HepG2 (cell line): Measurements from ENCODE around the gene UNKL. TPM values are rescaled to one million over a fixed set of nuclear protein-coding genes. Genes with fewer than 3 reads are reported as not detected.

Source experiments
- AGO2 ChIP-seq: fragments of 200-400 bp; formaldehyde crosslinking; optimal IDR thresholded peaks from 2 replicates; pipeline ENCODE3; 2017; ENCODE audit warnings: mild to moderate bottlenecking, low read depth, low read length, moderate library complexity
- CEBPB ChIP-seq: IDR thresholded peaks from 2 replicates; pipeline ENCODE4 v1.6.1; 2011; ENCODE audit warnings: low read depth, low read length, improper control_type of control experiment, borderline replicate concordance
- ELF3 ChIP-seq: IDR thresholded peaks from 2 replicates; pipeline ENCODE4 v1.6.1; 2016; ENCODE audit warnings: missing genetic modification reagents, missing compliant biosample characterization
- FOXA1 ChIP-seq, 2 experiments: fragments of 450-650 bp in 1 of 2; sonication (generic) in 1 of 2; formaldehyde crosslinking in 1 of 2; IDR thresholded peaks; 2 replicates each; pipeline versions ENCODE4 v1.4.0 to v1.6.1; 2016 to 2020; ENCODE audit warnings: missing genetic modification reagents in 1 of 2
- GATAD2A ChIP-seq: IDR thresholded peaks from 2 replicates; pipeline ENCODE4 v1.6.1; 2016
- IKZF5 ChIP-seq: IDR thresholded peaks from 2 replicates; pipeline ENCODE4 v1.6.1; 2018; ENCODE audit warnings: missing genetic modification reagents, mild to moderate bottlenecking, missing compliant biosample characterization
- MAFF ChIP-seq: IDR thresholded peaks from 2 replicates; pipeline ENCODE4 v1.6.1; 2011; ENCODE audit warnings: low read depth, low read length, improper control_type of control experiment
- RELA ChIP-seq: sonication (generic); formaldehyde crosslinking; IDR thresholded peaks from 2 replicates; pipeline ENCODE4 v1.4.0; 2020; ENCODE audit warnings: missing genetic modification reagents
- RXRA ChIP-seq: sonication (generic); formaldehyde crosslinking; IDR thresholded peaks from 2 replicates; pipeline ENCODE4 v1.5.1; 2020; ENCODE audit warnings: missing genetic modification reagents
- SCMH1 ChIP-seq: sonication (generic); formaldehyde crosslinking; IDR thresholded peaks from 2 replicates; pipeline ENCODE4 v1.9.0; 2021; ENCODE audit warnings: missing genetic modification reagents, mild to moderate bottlenecking, borderline replicate concordance
- SKI ChIP-seq: fragments of 450-650 bp; IDR thresholded peaks from one replicate; pipeline ENCODE4 v1.6.1; 2018; ENCODE audit warnings: mild to moderate bottlenecking; ENCODE audit not compliant: partially characterized antibody
- ZBTB25 ChIP-seq: IDR thresholded peaks from 2 replicates; pipeline ENCODE4 v1.6.1; 2018; ENCODE audit warnings: missing genetic modification reagents
- ZMYM3 ChIP-seq: sonication (generic); formaldehyde crosslinking; IDR thresholded peaks from 2 replicates; pipeline ENCODE4 v1.5.1; 2020; ENCODE audit warnings: mild to moderate bottlenecking, missing genetic modification reagents
- ZNF317 ChIP-seq: sonication (generic); formaldehyde crosslinking; IDR thresholded peaks from 2 replicates; pipeline ENCODE4 v1.5.0; 2020; ENCODE audit warnings: mild to moderate bottlenecking, missing genetic modification reagents
- ZNF318 ChIP-seq: sonication (generic); formaldehyde crosslinking; IDR thresholded peaks from 2 replicates; pipeline ENCODE4 v1.4.0; 2020; ENCODE audit warnings: mild to moderate bottlenecking, missing genetic modification reagents
- ZNF331 ChIP-seq: sonication (generic); formaldehyde crosslinking; IDR thresholded peaks from 2 replicates; pipeline ENCODE4 v1.4.0; 2020; ENCODE audit warnings: missing genetic modification reagents
- ZNF362 ChIP-seq: sonication (generic); formaldehyde crosslinking; IDR thresholded peaks from 2 replicates; pipeline ENCODE4 v1.4.0; 2020; ENCODE audit warnings: missing genetic modification reagents, mild to moderate bottlenecking, borderline replicate concordance
- ZNF737 ChIP-seq: sonication (generic); formaldehyde crosslinking; IDR thresholded peaks from 2 replicates; pipeline ENCODE4 v1.5.0; 2020; ENCODE audit warnings: missing genetic modification reagents, mild to moderate bottlenecking, borderline replicate concordance
- ZNF746 ChIP-seq: sonication (generic); formaldehyde crosslinking; IDR thresholded peaks from 2 replicates; pipeline ENCODE4 v1.8.0; 2022; ENCODE audit warnings: mild to moderate bottlenecking, missing genetic modification reagents
- ZSCAN12 ChIP-seq: sonication (generic); formaldehyde crosslinking; IDR thresholded peaks from 2 replicates; pipeline ENCODE4 v1.9.0; 2021; ENCODE audit warnings: mild to moderate bottlenecking, missing genetic modification reagents
- polyA plus RNA-seq, 8 experiments: library from polyadenylated mRNA; depleted of rRNA in 3 of 8; stranded (reverse) in 7 of 8; unstranded in 1 of 8; fragments of >200 nt; fragmentation: Illumina TruSeq in 4 of 8; extraction: Trizol in 4 of 8; gene quantifications; 2 replicates each; pipeline versions ENCODE4 v1.2.1 to v1.2.3, GENCODE V29; 2011 to 2016; ENCODE audit warnings: low read depth in 4 of 8, missing spikeins in 1 of 8, mixed read lengths in 1 of 8; ENCODE audit not compliant: insufficient read depth in 1 of 8
- total RNA-seq, 5 experiments: library from RNA; depleted of rRNA; stranded (reverse); fragments of >200 nt; fragmentation: Illumina TruSeq; extraction: Trizol; gene quantifications; 2 replicates each; pipeline ENCODE4 v1.2.3, GENCODE V29; 2016; ENCODE audit warnings: low read depth in 1 of 5

Gene UNKL
- total and polyA plus RNA-seq, 2 of the 13 experiments (the other 11 are each of a cell fraction or from before 2014, with no cell fraction given) = 10.4 to 17.6 TPM

GRCh38 chr16:1378804-1379303 lies 35.6 kb downstream of the UNKL start (continued):
- TF ChIP-seq ZNF318 (CRISPR knock-in tag) (no peak), AGO2 (peak; percentile 74), SCMH1 (CRISPR knock-in tag) (no peak), ZNF331 (CRISPR knock-in tag) (peak; percentile 50; the same call in 1 of the 2 replicates), ZMYM3 (CRISPR knock-in tag) (no peak), ZSCAN12 (no peak), CEBPB (peak; percentile 61; the same call in 1 of the 2 replicates), GATAD2A (peak; percentile 63), ZNF317 (CRISPR knock-in tag) (no peak), RELA (CRISPR knock-in tag) (peak; percentile 74; the same call in 1 of the 2 replicates), MAFF (peak; percentile 90), ZNF362 (CRISPR knock-in tag) (no peak), SKI (peak; percentile 50), IKZF5 (CRISPR knock-in tag) (peak; percentile 73; the same call in 1 of the 2 replicates), RXRA (CRISPR knock-in tag) (peak; percentile 92), ZNF746 (CRISPR knock-in tag) (no peak), FOXA1 (IDR thresholded peaks at IDR 0.05) (no peak), FOXA1 (CRISPR knock-in tag; IDR thresholded peaks at IDR 0.05) (no peak), ELF3 (CRISPR knock-in tag) (no peak), ZBTB25 (0 out of 2 replicates have a peak, but pooled peaks have one; percentile 31), ZNF737 (no peak)
